ENCODE results near the gene SLC6A3.

GRCh38 chr5:1388383-1388967, 56.8 kb downstream of the SLC6A3 start:
- no peak for TF ChIP-seq PKNOX1 (IDR thresholded peaks at IDR 0.05)
- no peak for TF ChIP-seq SP1 (IDR thresholded peaks at IDR 0.05)
- TF ChIP-seq LEF1 (IDR thresholded peaks at IDR 0.05; ENCODE audit: borderline replicate concordance): no peak
- no peak for TF ChIP-seq SUZ12 (IDR thresholded peaks at IDR 0.05)
- TF ChIP-seq FOXK2 (IDR thresholded peaks at IDR 0.05): no peak
- TF ChIP-seq ELF4 (IDR thresholded peaks at IDR 0.05): no peak
- TF ChIP-seq CTBP1 (IDR thresholded peaks at IDR 0.05; ENCODE audit: borderline replicate concordance): no peak
- TF ChIP-seq BHLHE40 (IDR thresholded peaks at IDR 0.05; ENCODE audit: borderline replicate concordance): no peak
- TF ChIP-seq FOXA1 (IDR thresholded peaks at IDR 0.05): no peak
- TF ChIP-seq FOXM1 (IDR thresholded peaks at IDR 0.05; ENCODE audit: borderline replicate concordance): no peak
- TF ChIP-seq TARDBP (IDR thresholded peaks at IDR 0.05): no peak
- no peak for TF ChIP-seq ARNT (IDR thresholded peaks at IDR 0.05)

Data from HEK293T (cell line).